HG03571 (cell line): ENCODE measurements around the gene APH1B.
"Not testable (repeated sequence)": the region's sequence is repeated elsewhere in the genome, so short reads cannot be mapped to it uniquely, and the experiment has no call there.

ENCODE experiments used
- ATAC-seq: cut with Tn5 transposase; IDR thresholded peaks from one replicate; pipeline ENCODE4 v1.9.1; 2021; ENCODE audit not compliant: unreplicated experiment

The APH1B gene

DNA sequence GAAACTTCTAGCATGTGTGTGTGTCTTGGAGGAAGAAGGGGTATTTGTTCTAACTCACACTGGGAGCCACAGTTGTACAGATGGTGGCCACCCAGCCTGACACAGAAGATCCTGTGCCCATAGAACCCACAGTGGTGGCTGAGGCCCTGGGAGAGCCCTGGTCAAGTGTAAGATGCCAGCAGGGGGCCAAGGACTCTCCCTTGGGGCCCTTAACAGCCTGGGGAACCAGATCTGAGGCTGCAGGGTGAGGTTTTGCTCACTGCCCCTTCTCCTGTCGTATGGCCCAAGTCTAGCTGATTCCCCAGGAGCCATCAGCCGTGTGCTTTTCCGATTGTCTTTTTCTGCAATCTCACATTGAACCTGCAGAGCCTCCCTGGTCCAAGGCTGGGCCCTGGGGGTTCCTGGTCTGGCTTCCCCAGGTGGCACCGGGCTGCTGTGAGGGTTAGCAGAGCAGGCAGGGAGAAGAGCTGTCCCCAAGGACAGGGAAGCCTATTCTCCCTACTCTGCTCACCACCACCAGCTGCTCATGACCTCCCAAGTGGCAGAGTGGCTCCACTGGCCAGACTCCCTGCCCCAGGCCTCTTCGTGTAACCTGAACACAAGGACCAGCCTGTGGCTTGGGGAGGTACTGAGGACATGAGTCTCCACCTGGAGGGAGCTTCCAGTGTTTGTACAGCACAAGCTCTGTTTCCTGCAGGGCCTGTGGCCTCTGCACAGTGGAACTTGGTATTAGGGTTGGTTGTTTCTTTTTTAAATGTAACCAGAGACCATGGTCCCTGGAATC lies 52.4 kb downstream of the APH1B start:
- ATAC-seq, result no peak

DNA sequence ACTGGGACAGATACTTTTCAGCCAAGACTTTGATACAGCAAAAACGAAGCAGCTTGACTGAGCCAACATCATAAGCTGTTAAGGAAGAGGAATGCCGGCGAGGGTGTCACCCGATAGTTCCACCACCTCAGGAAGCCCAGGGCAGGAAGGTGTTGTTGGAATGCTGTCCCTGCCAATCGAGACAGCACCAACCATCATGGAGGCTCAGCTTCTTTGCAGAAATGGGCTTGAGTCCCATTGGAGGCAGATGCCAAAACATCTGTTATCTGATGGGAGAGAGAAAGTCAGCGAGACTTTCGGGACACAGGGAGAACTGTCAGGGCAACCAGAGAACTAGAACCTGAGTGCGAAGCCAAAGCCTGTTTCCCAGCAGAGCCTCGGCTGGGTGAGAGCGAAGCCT lies 53.5 kb downstream of the APH1B start:
- no peak for ATAC-seq

DNA sequence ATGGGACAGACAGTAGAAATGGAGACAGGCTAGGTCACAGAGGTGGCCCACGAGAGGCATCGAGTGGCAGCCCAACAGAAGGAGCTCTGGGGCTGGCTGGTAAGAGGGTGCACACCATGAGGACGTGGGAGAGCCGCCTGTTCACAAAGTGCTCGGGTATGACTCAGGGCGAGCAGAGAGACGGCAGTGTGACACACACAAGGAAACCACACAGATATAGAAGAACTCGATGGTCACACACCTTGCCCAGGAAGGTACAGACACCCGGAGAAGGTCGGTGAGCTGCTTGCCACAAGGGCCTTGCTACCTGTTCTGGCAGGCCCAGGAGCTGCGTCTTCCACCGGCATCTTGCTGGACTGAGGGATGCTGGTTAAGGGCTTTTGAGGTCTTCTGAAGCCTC lies 54.1 kb downstream of the APH1B start:
- no peak for ATAC-seq

DNA sequence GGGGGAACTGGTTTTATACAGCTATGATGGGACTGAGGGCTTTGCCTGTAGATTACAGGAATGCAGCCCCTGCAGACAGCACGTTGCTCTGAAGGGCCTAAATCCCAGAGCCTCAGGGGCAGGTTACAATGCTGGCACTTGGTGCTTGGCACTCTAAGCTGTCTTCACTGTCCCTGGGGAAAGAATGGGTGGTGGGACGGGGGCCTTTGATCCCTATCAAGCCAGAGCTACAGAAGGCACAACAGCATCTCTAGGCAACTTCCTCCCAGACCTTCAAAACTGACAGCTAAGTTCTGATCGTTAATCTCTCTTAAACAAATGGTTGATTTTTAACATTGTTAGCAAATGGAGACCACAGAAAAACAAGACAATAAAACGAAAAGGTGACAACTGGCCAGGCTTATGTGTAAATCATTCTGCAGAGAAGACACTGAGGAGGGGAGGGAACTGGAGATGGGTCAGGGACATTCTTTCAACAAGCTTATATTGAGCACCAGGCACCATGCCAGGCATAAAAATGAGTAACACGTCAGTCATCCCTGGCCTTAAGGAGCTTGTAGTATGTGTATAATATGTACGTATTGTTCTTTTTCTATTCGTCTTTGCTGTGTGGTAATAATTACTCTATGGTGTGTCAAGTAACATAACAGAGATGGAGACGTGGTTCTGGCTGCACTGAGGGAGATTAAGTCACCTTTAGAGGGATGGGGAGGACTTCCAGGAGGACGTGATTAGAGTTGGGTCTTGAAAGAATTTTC lies 55.1 kb downstream of the APH1B start:
- no peak for ATAC-seq

DNA sequence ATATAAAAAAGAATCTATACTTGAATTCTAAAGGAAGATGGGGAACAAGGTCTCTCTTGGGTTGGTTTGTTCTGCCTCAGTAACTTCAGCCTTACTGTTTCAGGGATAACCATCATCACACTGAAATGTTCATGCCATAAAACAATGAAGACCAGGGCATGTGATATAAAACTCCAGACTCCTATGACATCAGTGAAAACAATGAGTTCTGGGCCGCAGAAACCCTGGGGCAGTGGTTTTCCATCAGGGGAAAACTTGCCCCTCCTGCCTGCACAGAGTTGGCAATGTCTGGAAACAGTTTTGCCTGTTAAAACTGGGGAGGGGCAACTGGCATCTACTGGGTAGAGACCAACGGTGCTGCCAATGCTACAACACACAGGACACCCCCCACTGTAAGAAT lies 57.4 kb downstream of the APH1B start:
- no peak for ATAC-seq

DNA sequence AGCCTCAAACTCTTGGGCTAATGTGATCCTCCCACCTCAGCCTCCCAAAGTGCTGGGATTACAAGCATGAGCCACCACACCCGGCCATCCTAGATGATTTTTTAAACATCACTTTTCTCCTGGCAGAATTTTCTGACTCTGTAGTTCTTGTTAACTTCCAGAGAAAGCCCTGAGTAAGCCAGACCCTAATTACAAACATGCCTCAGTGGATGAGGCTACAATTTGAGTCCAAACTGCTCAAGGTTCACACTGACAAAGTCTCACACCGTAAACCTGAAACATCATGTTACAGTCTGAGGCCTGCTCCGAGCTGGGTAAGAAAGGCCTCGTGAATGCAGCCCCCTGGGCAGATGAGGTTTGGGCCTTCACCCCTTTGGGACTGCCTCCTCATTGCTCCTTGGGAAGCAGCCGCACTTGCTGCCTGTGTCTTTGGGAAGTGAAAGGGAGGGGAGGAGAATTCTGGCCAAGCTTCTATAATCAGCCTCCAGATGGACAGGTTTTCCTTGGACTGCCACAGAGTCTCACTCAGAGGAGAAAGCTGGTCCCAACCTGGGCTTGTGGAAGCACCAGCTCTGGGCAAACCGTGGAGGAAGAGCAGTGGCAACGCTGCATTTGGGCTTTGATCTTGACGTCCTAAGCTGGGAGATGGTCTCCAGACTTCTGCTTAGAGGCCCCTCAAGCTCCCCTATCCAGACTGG lies 58.3 kb downstream of the APH1B start:
- no peak for ATAC-seq

DNA sequence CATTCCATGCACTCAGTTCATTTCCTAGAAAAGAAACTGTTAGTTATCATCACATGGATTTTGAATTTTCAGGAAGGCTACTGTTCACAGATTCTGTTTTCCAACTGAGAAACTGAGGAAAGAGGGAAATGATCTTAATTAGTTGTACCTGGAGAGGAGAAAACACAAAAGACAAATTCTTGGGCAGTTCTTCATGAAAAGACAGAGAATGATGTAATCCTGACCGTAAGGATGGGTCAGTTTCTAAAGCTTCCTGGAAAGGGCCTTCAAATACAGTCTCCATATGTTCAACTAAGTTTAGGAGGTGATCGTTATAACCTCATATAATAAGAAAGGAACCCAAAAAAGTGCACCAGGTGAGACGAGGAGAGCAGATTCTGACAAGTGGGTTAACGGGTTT lies 59.6 kb downstream of the APH1B start:
- no peak for ATAC-seq

DNA sequence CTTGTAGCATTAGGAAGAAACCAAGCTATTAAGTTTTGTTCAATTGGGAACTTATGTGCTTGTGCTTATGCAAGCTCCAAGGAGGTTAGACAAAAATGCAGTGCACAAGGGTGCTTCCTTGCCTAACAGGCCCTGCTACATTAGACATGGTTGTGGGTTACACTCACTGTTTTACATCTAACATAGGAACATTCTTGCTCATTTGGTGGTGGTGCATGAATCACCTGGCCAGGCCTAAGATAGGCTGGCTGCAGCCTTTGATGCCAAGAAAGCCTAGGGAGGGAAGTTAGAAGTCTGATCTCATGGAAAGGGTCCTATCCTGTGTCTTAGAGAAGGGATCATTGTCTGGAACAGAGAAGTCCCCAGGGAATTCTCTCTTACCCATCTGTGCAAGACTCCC lies 60.8 kb downstream of the APH1B start:
- no peak for ATAC-seq

DNA sequence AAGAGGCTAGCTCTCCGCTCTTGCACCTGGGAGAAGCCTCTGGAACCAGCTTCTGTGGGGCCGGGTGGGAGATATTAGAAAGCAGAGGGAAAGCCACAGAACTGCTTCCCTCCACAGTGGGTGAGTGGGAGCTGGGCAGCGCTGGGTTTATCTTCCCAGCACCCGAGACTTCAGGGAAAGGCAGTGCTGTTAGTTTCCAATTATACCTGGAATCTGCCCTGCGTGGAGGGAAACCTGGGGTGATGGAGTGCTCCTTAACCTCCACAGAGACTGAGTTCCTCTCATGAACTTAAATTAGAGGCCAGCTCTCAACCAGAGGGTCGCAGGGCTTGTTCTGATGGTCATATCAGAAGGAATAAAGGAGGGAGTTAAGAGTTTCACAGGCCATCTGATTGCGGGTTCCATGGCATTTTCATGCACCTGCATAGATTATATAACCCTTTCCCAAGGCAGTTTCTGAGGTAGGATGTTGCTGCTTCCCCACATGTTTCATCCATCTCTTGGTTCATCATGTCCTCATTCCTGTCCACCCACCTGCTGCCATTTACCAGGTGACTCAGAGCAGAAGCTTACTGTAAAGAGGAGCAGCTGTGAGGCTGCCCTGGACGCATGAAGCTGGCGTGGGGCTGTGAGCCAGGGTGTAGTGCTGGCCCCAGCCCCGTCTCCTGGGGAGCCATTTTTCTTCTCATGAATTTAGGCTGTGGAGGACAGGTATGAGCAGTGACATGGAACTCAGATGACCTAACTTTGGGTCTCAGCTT lies 61.8 kb downstream of the APH1B start:
- ATAC-seq, result no peak

DNA sequence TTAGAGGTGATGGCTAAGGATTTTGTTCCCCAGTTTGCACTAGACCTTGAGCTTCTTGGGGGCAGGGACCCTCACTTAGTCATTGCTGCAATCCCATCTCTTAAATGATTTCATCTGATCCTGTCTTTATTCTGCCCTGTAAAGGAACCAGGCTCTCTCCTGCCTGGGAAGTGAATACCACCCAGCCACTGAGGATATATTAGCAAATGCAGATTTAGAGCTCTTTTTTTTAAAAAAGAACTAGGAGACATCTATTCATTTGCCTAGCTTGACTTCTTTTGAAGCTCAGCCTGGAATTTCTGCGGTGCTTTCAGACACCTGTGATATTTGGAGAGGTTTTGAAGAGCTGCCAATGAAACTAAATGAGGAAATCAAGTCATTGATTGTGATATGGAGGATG lies 62.4 kb downstream of the APH1B start:
- no peak for ATAC-seq

DNA sequence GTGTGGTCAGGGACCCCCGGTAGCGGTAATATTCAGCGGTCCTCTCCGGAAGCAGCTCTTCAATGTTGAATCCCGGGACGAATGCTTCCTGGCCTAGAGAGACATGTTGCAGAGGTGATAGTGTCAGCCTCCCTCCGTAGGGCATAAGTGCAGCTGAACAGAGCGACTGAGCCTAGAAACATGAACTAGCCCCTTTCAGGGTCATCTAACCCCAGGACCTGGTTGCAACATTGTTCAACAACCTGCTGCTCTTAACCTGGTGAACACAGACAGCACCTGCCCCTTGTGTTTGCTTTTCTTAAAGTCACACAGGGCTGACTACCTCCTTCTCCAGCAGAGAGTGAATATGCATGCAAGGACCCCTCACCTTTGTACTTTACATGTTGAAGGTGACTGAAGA lies 62.9 kb downstream of the APH1B start:
- no peak for ATAC-seq

DNA sequence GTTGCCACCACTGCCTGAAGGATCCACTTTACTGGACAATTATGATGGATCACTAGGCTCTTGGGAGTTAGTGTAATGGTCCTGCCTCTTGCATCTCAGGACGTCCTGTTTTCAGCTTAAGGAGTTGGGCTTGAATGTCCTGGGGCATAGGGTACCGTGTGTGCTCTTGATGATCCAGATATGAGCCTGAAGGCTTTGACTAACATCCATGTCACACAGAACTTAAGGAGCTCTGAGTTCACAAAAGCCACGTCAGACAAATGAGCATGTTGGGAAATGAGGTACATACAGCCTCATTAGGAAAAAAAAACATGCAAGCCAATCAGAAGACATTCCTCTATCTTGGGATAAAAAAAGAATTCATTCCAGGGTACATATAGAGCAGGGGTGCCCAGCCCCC lies 63.5 kb downstream of the APH1B start:
- no peak for ATAC-seq

DNA sequence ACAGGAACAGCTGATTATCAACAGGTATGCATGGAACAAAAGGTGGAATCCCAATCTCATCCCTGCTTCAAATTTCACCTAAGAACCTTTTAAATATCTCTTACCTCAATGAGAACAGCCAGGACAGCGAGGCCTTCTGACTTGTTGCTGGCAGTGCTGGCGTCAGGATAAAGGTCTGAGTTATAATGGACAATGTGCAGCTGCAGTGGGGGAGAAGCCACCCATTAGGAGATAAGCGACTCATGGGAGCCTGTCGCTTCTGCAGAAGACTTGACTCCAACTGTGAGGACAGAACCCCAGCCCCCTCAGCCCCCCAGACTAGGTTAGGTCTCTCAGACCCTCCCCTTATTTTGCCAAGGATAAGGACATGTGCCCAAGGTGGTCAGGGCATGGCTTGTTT lies 64.5 kb downstream of the APH1B start:
- ATAC-seq, result no peak

DNA sequence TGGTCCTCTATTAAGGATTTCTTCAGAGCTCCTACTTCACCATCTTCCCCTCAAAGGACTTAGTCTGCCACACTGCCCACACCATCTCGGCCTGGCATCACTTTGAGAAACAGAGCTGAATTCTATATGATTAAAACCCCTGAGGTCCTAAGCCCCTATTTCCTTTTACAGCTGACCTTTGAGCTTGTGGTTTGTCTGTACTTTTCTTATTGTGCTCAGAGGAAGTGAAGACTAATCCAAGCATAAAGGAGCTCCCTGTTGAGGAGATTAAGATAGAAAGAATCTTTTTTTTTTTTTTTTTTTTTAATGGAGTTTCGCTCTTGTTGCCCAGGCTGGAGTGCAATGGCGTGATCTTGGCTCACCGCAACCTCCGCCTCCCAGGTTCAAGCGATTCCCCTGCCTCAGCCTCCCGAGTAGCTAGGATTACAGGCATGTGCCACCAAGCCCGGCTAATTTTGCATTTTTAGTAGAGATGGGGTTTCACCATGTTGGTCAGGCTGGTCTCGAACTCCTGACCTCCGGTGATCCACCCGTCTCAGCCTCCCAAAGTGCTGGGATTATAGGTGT lies 65.7 kb downstream of the APH1B start:
- not testable (repeated sequence) for ATAC-seq

DNA sequence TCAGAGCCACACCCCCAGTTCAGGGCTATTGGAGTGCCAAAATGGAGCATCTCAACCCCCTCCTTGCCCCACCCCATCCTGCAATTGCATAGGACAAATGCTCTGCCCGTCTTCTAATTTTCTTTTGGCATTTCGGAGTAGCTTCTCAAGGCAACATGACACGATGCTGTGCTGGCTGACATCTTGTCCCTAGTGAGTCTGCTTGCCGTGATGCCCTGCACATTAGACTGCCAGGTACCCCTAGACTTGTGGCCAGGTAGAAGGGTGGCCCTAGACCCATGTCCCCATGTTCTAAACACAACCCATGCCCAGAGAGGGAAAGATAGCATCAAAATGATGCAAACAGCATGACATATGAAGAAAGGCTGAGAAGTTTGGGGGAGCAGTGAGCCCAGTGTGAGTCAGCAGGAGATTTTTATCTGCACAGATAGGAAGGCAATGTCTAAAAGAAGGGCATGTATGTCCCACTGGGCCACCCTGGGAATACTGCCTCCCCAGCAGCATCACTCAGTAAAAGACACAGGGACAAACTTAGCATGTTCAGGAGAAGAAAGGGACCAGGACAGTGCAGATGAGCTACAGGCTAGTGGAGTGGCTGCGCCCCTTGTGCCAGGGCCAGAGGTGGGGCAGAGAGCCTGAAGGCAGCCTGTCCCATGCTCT lies 67.5 kb downstream of the APH1B start:
- ATAC-seq, result no peak

DNA sequence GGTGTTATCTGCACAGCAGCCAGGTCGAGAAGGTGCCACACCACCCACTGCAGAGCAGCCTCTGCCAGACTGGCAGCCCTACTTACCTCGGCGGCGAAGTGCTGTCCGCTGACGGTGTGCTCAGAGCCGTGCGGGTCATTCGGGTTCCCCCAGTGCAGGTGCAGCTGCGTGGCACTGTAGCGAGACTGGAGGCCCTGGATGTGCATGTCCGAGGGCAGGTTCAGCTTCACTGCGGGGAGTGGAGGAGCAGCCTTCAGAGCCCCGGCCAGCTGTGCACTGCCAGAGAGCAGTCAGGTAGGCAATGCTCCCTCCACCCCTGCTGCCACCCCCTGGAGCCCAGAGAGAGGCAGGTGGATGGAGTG lies 68.0 kb downstream of the APH1B start:
- no peak for ATAC-seq

DNA sequence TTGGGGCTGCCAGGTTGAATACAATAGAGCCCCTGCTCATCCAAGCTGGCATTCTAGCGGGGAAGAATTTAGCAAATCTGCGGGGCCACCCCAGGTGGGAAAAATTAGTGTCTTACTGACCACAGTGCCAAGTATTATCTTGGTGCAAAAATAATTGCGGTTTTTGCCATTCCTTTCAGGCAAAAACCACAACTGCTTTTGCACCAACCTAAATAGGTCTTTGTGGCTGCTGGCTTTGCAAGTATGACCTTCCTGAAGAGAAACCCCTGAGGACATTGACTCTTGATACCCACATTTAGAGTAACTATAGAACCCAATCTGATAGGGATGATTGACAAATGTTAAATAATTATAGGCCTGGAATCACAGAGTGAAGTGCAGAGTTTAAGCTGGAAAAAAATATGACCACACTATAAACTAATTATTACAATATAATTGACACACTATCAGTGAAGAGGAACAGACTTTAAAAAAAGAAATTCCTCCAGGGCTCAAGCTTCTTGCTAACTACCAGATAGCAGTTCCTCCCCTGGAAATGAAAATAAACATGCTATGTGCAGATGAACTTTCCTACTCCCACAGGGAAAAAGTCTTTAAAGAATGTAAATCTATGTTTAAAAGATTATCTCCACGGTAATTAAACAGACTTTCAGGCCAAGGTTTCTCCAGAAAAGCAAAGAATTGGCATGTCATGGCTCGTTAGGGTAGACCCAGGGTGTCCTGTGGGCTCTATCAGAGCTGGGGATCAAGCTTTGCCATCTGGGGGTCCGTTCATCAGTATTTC lies 69.9 kb downstream of the APH1B start:
- no peak for ATAC-seq

DNA sequence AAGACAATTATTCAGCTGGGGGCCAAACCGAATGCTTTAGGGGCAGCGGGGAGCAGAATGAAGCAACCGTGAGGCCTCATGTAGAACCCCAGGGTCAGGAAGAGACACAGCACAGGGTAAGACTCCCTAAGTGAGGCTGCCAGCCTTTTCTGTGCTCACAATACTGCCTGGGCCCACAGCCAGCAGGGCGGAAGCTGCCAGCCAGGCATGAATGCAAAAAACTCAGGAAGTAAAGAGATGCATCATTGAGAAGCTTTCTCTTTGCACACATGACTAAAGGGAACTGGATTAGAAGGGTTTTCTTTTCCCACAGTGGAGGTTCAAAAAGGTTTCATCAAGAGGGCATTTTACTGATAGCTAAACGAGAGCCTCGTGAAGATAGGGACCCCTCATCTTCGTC lies 71.0 kb downstream of the APH1B start:
- ATAC-seq, result no peak

DNA sequence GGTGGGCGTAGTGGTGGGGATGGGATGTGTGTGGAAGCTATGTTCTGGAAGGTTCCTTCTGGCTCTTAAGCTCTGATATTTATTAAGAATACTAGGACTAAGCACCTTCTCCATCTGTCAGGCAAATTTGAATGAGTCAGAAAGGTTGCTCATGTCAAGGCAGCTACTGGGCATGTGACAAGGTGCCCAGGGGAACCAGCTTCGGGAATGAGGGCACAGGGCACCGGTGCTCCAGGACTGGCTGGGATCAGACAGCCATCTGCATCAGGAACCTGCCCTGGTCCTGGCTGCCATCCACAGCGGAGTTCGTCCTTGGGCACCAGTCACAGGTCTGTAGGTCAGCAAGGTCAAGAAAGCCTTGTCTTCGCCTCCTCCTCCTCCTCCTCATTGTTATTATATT lies 71.8 kb downstream of the APH1B start:
- no peak for ATAC-seq

DNA sequence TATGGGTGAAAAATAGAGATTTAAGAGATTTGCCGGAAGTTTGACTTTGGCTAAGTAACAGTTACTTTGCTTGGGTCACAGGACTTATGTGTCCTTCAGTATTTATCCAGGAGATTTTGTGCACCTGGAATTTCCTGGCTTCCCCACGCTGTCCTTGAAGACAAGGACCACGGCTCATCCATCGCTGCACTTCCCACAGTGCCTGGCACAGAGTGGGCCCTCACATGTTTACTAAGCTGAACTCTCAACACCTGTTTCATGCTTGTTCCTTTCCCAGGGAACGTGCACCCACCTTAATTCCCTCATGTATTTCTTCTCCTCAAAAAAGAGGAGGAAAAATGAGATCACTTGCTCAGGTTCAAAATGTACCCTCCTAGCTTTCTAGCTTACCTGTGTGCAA lies 72.2 kb downstream of the APH1B start:
- ATAC-seq, result no peak
